ENCODE data around the gene AK5.

The AK5 gene

DNA sequence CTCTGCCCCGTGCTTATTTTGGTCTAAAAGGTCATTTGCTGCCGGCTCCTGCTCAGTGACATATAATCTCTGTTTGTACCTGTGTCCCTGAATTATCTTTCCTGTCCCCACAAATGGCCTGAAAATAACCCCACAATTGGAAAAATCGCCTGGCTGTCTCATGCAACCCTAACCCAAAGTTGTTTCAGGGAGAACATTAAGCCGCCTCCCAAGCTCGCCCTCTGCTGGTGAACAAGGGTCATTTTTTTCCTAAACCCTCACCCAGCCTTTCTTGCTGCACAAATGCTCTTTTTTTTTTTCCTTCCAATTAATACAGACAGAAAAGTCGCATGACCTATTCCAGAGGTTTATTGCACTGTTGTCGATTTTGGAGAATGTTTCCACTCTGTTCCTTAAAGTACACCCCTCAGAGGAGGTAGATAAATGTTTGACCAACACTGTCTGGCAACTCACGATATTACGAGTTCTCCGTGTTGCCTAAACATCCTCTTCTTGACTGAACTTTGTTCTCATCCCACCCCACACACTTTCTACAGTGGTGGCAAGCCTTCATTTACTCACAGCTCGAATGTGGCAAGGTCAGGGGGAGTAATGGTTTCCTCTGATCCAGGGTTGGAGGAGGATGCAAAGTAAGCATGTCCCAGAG lies 252.0 kb downstream of the AK5 start:
- H3K27me3 ChIP-seq (ENCODE audit: control insufficient read depth, insufficient read depth, low read length), result no peaks in the 10 kb centered on the region
- H3K4me2 ChIP-seq (ENCODE audit: low read length), result no peak overlapping the region
- no peak overlapping the region for H3K4me3 ChIP-seq (ENCODE audit: low read depth, low read length)
- H3K27ac ChIP-seq, result no peak overlapping the region
- H3K36me3 ChIP-seq (ENCODE audit: control insufficient read depth, insufficient read depth, low read length), result no peaks in the 10 kb centered on the region
- TF ChIP-seq, protein P1, sequence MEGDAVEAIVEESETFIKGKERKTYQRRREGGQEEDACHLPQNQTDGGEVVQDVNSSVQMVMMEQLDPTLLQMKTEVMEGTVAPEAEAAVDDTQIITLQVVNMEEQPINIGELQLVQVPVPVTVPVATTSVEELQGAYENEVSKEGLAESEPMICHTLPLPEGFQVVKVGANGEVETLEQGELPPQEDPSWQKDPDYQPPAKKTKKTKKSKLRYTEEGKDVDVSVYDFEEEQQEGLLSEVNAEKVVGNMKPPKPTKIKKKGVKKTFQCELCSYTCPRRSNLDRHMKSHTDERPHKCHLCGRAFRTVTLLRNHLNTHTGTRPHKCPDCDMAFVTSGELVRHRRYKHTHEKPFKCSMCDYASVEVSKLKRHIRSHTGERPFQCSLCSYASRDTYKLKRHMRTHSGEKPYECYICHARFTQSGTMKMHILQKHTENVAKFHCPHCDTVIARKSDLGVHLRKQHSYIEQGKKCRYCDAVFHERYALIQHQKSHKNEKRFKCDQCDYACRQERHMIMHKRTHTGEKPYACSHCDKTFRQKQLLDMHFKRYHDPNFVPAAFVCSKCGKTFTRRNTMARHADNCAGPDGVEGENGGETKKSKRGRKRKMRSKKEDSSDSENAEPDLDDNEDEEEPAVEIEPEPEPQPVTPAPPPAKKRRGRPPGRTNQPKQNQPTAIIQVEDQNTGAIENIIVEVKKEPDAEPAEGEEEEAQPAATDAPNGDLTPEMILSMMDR (IDR thresholded peaks at IDR 0.05), result peak; percentile 67
- H3K9me3 ChIP-seq (ENCODE audit: control insufficient read depth, low read length), result no peaks in the 10 kb centered on the region
- H3K4me1 ChIP-seq, result no peaks in the 10 kb centered on the region
- no peaks in the 10 kb centered on the region for H3K79me2 ChIP-seq
- peak overlapping the region; percentile 30 for H2AFZ ChIP-seq
- no peak overlapping the region for H3K9ac ChIP-seq

- no peaks in the 10 kb centered on the region for H3K27me3 ChIP-seq (ENCODE audit: control insufficient read depth, insufficient read depth, low read length)
- H3K4me2 ChIP-seq (ENCODE audit: low read length), result no peak overlapping the region
- TF ChIP-seq, protein P1 (IDR thresholded peaks at IDR 0.05), result no peak
- no peak overlapping the region for H3K4me3 ChIP-seq (ENCODE audit: low read depth, low read length)
- H3K4me1 ChIP-seq, result no peaks in the 10 kb centered on the region
- no peaks in the 10 kb centered on the region for H3K79me2 ChIP-seq
- H3K9me3 ChIP-seq (ENCODE audit: control insufficient read depth, low read length), result no peaks in the 10 kb centered on the region
- no peak overlapping the region for H3K9ac ChIP-seq
- H3K27ac ChIP-seq, result no peak overlapping the region
- H2AFZ ChIP-seq, result no peak overlapping the region
- H3K36me3 ChIP-seq (ENCODE audit: control insufficient read depth, insufficient read depth, low read length), result no peaks in the 10 kb centered on the region
Observed at GRCh38 chr1:77534456-77534855, 252.6 kb downstream of the AK5 start.

DNA sequence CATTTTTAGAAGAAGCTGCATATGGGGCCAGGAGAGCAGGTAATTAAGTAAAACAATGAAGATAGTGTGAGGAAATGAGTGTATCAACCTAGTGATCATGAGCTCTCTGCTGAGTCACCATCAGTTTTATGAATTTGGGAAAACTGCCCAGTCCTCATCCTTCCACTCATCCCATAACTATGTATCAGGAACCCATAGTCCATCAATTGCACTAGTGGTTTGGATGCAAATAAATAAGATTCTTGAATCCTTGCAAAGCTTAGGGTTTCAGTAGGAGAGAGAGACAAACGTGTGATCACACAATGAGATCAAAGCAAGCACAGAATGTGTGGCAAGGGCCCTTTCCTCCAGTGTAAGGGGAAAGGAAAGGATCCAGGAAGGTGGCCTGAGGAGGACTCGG lies 255.0 kb downstream of the AK5 start:
- no peak overlapping the region for H3K27ac ChIP-seq
- TF ChIP-seq, protein P1 (IDR thresholded peaks at IDR 0.05), result no peak
- no peaks in the 10 kb centered on the region for H3K9me3 ChIP-seq (ENCODE audit: control insufficient read depth, low read length)

GRCh38 chr1:77538956-77539518 lies 257.2 kb downstream of the AK5 start:
- H3K9me3 ChIP-seq (ENCODE audit: control insufficient read depth, low read length), result no peaks in the 10 kb centered on the region
- TF ChIP-seq, protein P1 (IDR thresholded peaks at IDR 0.05), result no peak
- H3K4me3 ChIP-seq (ENCODE audit: low read depth, low read length), result no peak overlapping the region
- H3K27ac ChIP-seq, result no peak overlapping the region
- H3K36me3 ChIP-seq (ENCODE audit: control insufficient read depth, insufficient read depth, low read length), result no peaks in the 10 kb centered on the region
- H3K9ac ChIP-seq, result no peak overlapping the region
- no peak overlapping the region for H3K4me2 ChIP-seq (ENCODE audit: low read length)
- no peaks in the 10 kb centered on the region for H3K27me3 ChIP-seq (ENCODE audit: control insufficient read depth, insufficient read depth, low read length)
- H3K79me2 ChIP-seq, result no peaks in the 10 kb centered on the region
- no peaks in the 10 kb centered on the region for H3K4me1 ChIP-seq
- no peak overlapping the region for H2AFZ ChIP-seq

More for the DNA sequence above, 255.0 kb downstream of the AK5 start:
- H2AFZ ChIP-seq, result no peak overlapping the region
- no peaks in the 10 kb centered on the region for H3K27me3 ChIP-seq (ENCODE audit: control insufficient read depth, insufficient read depth, low read length)
- no peaks in the 10 kb centered on the region for H3K36me3 ChIP-seq (ENCODE audit: control insufficient read depth, insufficient read depth, low read length)
- no peak overlapping the region for H3K9ac ChIP-seq
- H3K4me3 ChIP-seq (ENCODE audit: low read depth, low read length), result no peak overlapping the region
- no peaks in the 10 kb centered on the region for H3K79me2 ChIP-seq
- no peaks in the 10 kb centered on the region for H3K4me1 ChIP-seq
- no peak overlapping the region for H3K4me2 ChIP-seq (ENCODE audit: low read length)
